ENCODE data around the gene G0S2.
A peak's percentile ranks its signal among the peaks of the same experiment; 100 is the strongest.

The G0S2 gene

GRCh38 chr1:209706622-209707021, 31.4 kb downstream of the G0S2 start:
- TF ChIP-seq, protein P1, sequence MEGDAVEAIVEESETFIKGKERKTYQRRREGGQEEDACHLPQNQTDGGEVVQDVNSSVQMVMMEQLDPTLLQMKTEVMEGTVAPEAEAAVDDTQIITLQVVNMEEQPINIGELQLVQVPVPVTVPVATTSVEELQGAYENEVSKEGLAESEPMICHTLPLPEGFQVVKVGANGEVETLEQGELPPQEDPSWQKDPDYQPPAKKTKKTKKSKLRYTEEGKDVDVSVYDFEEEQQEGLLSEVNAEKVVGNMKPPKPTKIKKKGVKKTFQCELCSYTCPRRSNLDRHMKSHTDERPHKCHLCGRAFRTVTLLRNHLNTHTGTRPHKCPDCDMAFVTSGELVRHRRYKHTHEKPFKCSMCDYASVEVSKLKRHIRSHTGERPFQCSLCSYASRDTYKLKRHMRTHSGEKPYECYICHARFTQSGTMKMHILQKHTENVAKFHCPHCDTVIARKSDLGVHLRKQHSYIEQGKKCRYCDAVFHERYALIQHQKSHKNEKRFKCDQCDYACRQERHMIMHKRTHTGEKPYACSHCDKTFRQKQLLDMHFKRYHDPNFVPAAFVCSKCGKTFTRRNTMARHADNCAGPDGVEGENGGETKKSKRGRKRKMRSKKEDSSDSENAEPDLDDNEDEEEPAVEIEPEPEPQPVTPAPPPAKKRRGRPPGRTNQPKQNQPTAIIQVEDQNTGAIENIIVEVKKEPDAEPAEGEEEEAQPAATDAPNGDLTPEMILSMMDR (IDR thresholded peaks at IDR 0.05): no peak
- TF ChIP-seq ZFX (IDR thresholded peaks at IDR 0.05; ENCODE audit: borderline replicate concordance): no peak
- H3K27ac ChIP-seq: no peak overlapping the region

DNA sequence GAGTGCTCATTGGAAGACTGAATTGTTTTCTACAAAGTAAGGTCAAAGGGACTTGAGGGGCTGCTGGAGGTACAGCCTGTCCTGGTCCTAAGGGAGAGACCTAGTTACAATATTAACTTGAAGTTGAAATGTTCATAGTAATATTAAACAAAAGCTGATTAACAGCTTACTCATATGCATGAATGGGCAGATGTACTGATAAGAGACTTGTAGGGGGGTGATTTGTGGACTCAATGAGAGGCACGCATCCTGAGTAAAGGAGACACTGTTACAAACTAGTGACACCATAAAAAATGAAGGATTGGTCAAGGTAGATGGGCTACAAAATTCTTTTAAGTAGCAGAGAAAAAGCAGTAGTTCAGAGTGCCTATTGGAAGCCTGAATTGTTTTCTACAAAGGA, 32.1 kb downstream of the G0S2 start:
- TF ChIP-seq ZFX (IDR thresholded peaks at IDR 0.05; ENCODE audit: borderline replicate concordance): no peak
- TF ChIP-seq, protein P1 (IDR thresholded peaks at IDR 0.05): no peak
- peak overlapping the region; percentile 7; the same call in 1 of the 2 replicates for H3K27ac ChIP-seq

- H3K27ac ChIP-seq: peak overlapping the region; percentile 7; the same call in 1 of the 2 replicates
- no peak for TF ChIP-seq ZFX (IDR thresholded peaks at IDR 0.05; ENCODE audit: borderline replicate concordance)
- TF ChIP-seq, protein P1 (IDR thresholded peaks at IDR 0.05): no peak
Measured at GRCh38 chr1:209708297-209708696, 33.1 kb downstream of the G0S2 start.

- no peak for TF ChIP-seq ZFX (IDR thresholded peaks at IDR 0.05; ENCODE audit: borderline replicate concordance)
- TF ChIP-seq, protein P1 (IDR thresholded peaks at IDR 0.05): no peak
- H3K27ac ChIP-seq: no peak overlapping the region
Measured at GRCh38 chr1:209710093-209710492, 34.9 kb downstream of the G0S2 start.

DNA sequence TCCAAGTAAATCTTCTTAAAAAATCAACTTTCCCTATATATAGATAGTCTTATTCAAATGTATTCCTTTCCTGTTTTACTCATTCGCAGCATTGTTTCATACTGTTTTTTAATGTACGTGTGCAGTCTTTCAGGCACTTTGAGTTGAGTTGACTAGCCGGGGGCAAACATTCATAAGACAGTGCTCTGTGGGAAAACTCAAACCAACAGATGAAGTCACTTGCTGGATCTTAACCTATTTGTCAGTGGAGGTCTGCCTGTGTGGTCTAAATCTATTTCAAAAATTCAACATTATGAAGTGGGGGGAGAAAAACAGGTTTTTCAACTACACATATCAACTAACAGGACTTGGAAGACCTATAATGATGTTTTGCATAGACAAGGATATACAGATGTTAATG, 35.6 kb downstream of the G0S2 start:
- no peak overlapping the region for H3K27ac ChIP-seq
- TF ChIP-seq, protein P1 (IDR thresholded peaks at IDR 0.05): no peak
- TF ChIP-seq ZFX (IDR thresholded peaks at IDR 0.05; ENCODE audit: borderline replicate concordance): no peak

- H3K27ac ChIP-seq: no peak overlapping the region
- TF ChIP-seq, protein P1 (IDR thresholded peaks at IDR 0.05): no peak
- TF ChIP-seq ZFX (IDR thresholded peaks at IDR 0.05; ENCODE audit: borderline replicate concordance): no peak
Measured at GRCh38 chr1:209714338-209714737, 39.1 kb downstream of the G0S2 start.

DNA sequence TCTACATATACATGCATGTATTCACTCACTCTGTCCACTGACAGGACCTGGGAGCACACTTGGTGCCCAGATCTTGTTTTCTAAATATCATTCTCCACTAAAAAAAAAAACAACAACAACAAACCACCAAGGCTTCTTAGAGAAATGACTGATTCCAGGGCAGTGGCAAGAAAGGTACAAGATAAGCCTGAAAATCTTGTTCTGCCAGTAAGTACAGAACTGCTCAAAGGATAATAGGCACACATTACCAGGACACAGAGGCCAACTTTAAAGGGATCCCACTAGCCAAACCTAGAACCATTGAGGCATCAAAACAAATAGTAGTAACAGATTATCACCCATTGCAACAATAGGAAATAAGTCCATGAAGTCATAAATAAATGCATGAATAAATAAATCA, 40.1 kb downstream of the G0S2 start:
- H3K27ac ChIP-seq: no peak overlapping the region
- TF ChIP-seq, protein P1 (IDR thresholded peaks at IDR 0.05): no peak
- TF ChIP-seq ZFX (IDR thresholded peaks at IDR 0.05; ENCODE audit: borderline replicate concordance): no peak
